KG1 (cell line): ENCODE measurements around the gene IL23A.
"Not testable (repeated sequence)": the region's sequence is repeated elsewhere in the genome, so short reads cannot be mapped to it uniquely, and the experiment has no call there.

ENCODE experiments used
- DNase-seq: peaks from one replicate; lab custom pipeline; 2025; lab: John Stamatoyannopoulos, UW

Gene IL23A

GRCh38 chr12:56326126-56326525 lies 12.6 kb upstream of the IL23A start:
- DNase-seq: no peak

- DNase-seq: no peak
These were observed 12.2 kb upstream of the IL23A start for GRCh38 chr12:56326533-56326932.

- DNase-seq: no peak
These were observed 7.7 kb upstream of the IL23A start for GRCh38 chr12:56330936-56331490.

- DNase-seq: no peak
These were observed 6.0 kb upstream of the IL23A start for GRCh38 chr12:56332512-56333196.

- no peak for DNase-seq
These were observed 5.4 kb upstream of the IL23A start for GRCh38 chr12:56333197-56333678.

GRCh38 chr12:56333679-56334489 lies 4.8 kb upstream of the IL23A start, which contains the start of gene PAN2:
Gene PAN2 (minus strand): TSS chr12:56334000. CDS start chr12:56333094, 906 bp downstream.
- peak; percentile 68 for DNase-seq

GRCh38 chr12:56334490-56334793 lies 4.2 kb upstream of the IL23A start:
- DNase-seq: no peak

- not testable (repeated sequence) for DNase-seq
These were observed 3.2 kb upstream of the IL23A start for GRCh38 chr12:56335527-56335926.

GRCh38 chr12:56336361-56337167 lies 2.1 kb upstream of the IL23A start:
- DNase-seq: no peak

- DNase-seq: no peak
These were observed 882 bp upstream of the IL23A start for GRCh38 chr12:56337753-56338251.

- DNase-seq: no peak
These were observed 406 bp downstream of the IL23A start for GRCh38 chr12:56339158-56339422.

- DNase-seq: no peak
These were observed 2.9 kb downstream of the IL23A start for GRCh38 chr12:56341616-56342015.

- not testable (repeated sequence) for DNase-seq
These were observed 3.6 kb downstream of the IL23A start for GRCh38 chr12:56342290-56342689.

GRCh38 chr12:56346675-56347074 lies 8.0 kb downstream of the IL23A start:
- DNase-seq: no peak

GRCh38 chr12:56347255-56347654 lies 8.6 kb downstream of the IL23A start:
- not testable (repeated sequence) for DNase-seq

- DNase-seq: no peak
These were observed 10.1 kb downstream of the IL23A start for GRCh38 chr12:56348776-56349175.

- no peak for DNase-seq
These were observed 12.0 kb downstream of the IL23A start for GRCh38 chr12:56350662-56351061.

GRCh38 chr12:56351325-56351724 lies 12.6 kb downstream of the IL23A start:
- DNase-seq: no peak

- no peak for DNase-seq
These were observed 20.3 kb downstream of the IL23A start for GRCh38 chr12:56358836-56359532.

- DNase-seq: peak; percentile 82
These were observed 21.4 kb downstream of the IL23A start, which contains the start of gene STAT2 for GRCh38 chr12:56359851-56360767. Gene STAT2 (minus strand): TSS chr12:56360107. CDS start chr12:56356571, 3,536 bp downstream.
